ENCODE results near the gene NDUFV2. TPM values are rescaled to one million over a fixed set of nuclear protein-coding genes. Genes with fewer than 3 reads are reported as not detected.

NDUFV2 gene
- total RNA-seq, 1 experiment from 2014 or later: 272 TPM

DNA sequence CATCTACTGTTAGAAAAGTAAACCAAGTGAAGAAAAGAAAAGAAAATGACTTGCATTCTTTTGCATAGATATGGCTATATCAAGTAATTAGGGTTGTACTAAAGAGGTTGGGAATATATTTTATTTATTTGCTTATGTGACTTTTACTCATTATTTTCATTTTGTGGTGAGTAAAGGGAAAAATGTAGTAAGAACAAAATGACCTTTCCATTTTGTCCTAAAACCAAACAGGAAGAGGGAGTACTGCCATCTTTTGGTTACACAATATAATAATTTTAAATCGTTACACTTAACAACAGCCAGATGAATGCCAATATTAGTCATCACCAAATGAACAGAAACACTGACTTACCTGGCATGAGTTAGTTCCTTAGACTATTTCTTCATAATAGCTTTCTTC lies 47.3 kb upstream of the NDUFV2 start:
- 0 out of 2 replicates have a peak overlapping the region, but pooled peaks have one; percentile 18 for H2AFZ ChIP-seq (ENCODE audit: low read length)
- H3K27me3 ChIP-seq (ENCODE audit: low read length): no peaks in the 10 kb centered on the region
- no peaks in the 10 kb centered on the region for H3F3A ChIP-seq (ENCODE audit: low read length, unreplicated experiment)
- no peaks in the 10 kb centered on the region for H3K9me2 ChIP-seq (replicated peaks; ENCODE audit: low read length)
- no peak overlapping the region for H3K9ac ChIP-seq (ENCODE audit: low read length)
- peak overlapping the region; percentile 39 for H3K4me2 ChIP-seq (ENCODE audit: low read length)
- no peaks in the 10 kb centered on the region for H3K36me3 ChIP-seq (ENCODE audit: low read depth, low read length)
- no peaks in the 10 kb centered on the region for H3K9me3 ChIP-seq (ENCODE audit: low read length)
- ChIA-PET CTCF (interaction anchor here (0.5 to 1.0 kb wide), 4 partner anchors 34 to 397 kb away, joined by 3 to 5 read pairs (median 4); no protein-coding TSS in a partner anchor), POLR2A (ENCODE audit: unreplicated experiment) (no interaction called here)
- H3K4me1 ChIP-seq (ENCODE audit: insufficient read depth, low read length): peaks cover 16% of the 10 kb centered on the region
- H4K20me1 ChIP-seq (ENCODE audit: low read length): no peaks in the 10 kb centered on the region
- intact Hi-C loops (cut with micrococcal nuclease): loop anchor here (1.0 to 5.0 kb wide), 7 partner anchors 30 to 400 kb away; no protein-coding TSS in a partner anchor
- no peak for TF ChIP-seq EZH2 (IDR thresholded peaks at IDR 0.05; ENCODE audit: low read length, unreplicated experiment)
- TF ChIP-seq, protein P1, sequence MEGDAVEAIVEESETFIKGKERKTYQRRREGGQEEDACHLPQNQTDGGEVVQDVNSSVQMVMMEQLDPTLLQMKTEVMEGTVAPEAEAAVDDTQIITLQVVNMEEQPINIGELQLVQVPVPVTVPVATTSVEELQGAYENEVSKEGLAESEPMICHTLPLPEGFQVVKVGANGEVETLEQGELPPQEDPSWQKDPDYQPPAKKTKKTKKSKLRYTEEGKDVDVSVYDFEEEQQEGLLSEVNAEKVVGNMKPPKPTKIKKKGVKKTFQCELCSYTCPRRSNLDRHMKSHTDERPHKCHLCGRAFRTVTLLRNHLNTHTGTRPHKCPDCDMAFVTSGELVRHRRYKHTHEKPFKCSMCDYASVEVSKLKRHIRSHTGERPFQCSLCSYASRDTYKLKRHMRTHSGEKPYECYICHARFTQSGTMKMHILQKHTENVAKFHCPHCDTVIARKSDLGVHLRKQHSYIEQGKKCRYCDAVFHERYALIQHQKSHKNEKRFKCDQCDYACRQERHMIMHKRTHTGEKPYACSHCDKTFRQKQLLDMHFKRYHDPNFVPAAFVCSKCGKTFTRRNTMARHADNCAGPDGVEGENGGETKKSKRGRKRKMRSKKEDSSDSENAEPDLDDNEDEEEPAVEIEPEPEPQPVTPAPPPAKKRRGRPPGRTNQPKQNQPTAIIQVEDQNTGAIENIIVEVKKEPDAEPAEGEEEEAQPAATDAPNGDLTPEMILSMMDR (conservative IDR thresholded peaks at IDR 0.05; ENCODE audit: low read depth, low read length): peak; percentile 71
- TF ChIP-seq EZH2phosphoT487 (IDR thresholded peaks at IDR 0.05; ENCODE audit: borderline replicate concordance, low read length): no peak
- peak; percentile 90 for DNase-seq
- peak; percentile 96 for ATAC-seq
- H3K27ac ChIP-seq (ENCODE audit: low read length): peak overlapping the region; percentile 33
- H3K4me3 ChIP-seq (ENCODE audit: low read length): no peak overlapping the region
- no peaks in the 10 kb centered on the region for H3K79me2 ChIP-seq (ENCODE audit: low read length)
- BruUV-seq (replicated peaks): no TSS peak

DNA sequence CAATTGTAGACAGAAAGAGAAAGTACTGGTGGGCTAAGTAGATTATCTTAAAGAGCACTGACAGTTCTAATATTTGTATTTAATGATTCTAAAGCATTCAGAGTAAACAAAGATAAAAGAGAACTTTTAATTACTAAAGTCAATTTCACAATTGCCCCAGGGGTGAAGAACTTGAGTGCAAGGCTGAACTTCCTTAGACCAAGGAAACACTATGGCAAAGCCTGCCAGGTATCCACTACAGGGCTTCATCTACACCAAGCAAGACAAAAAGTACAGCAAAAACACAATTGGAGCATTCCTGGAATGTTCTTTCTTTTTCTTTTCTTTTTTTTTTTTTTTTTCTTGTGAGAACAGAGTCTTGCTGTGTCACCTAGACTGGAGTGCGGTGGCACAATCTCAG lies 46.9 kb upstream of the NDUFV2 start:
- CTCF ChIA-PET: interaction anchor here (0.5 to 1.0 kb wide), 4 partner anchors 33 to 397 kb away, joined by 3 to 5 read pairs (median 4); no protein-coding TSS in a partner anchor
- Histone ChIP-seq H3K9ac (ENCODE audit: low read length) (no peak overlapping the region), H2AFZ (ENCODE audit: low read length) (no peak overlapping the region), H3K79me2 (ENCODE audit: low read length) (no peaks in the 10 kb centered on the region), H3K4me1 (ENCODE audit: insufficient read depth, low read length) (peaks cover 16% of the 10 kb centered on the region), H3K9me2 (replicated peaks; ENCODE audit: low read length) (no peaks in the 10 kb centered on the region), H3K36me3 (ENCODE audit: low read depth, low read length) (no peaks in the 10 kb centered on the region), H3K4me2 (ENCODE audit: low read length) (peak overlapping the region; percentile 39), H3K27ac (ENCODE audit: low read length) (peak overlapping the region; percentile 19), H3K9me3 (ENCODE audit: low read length) (no peaks in the 10 kb centered on the region), H3F3A (ENCODE audit: low read length, unreplicated experiment) (no peaks in the 10 kb centered on the region), H3K4me3 (ENCODE audit: low read length) (no peak overlapping the region), H4K20me1 (ENCODE audit: low read length) (no peaks in the 10 kb centered on the region), H3K27me3 (ENCODE audit: low read length) (no peaks in the 10 kb centered on the region)
- intact Hi-C loops (cut with micrococcal nuclease): loop anchor here (1.0 to 5.0 kb wide), 7 partner anchors 31 to 401 kb away; no protein-coding TSS in a partner anchor
- ATAC-seq: peak; percentile 48
- POLR2A ChIA-PET (ENCODE audit: unreplicated experiment): no interaction called here
- no peak for DNase-seq
- TF ChIP-seq EZH2 (IDR thresholded peaks at IDR 0.05; ENCODE audit: low read length, unreplicated experiment) (no peak), EZH2phosphoT487 (IDR thresholded peaks at IDR 0.05; ENCODE audit: borderline replicate concordance, low read length) (no peak)
- TF ChIP-seq, protein P1 (conservative IDR thresholded peaks at IDR 0.05; ENCODE audit: low read depth, low read length): no peak
- no TSS peak for BruUV-seq (replicated peaks)

GRCh38 chr18:9057646-9058045 lies 44.9 kb upstream of the NDUFV2 start:
- H3K27ac ChIP-seq (ENCODE audit: low read length): no peak overlapping the region
- no peak overlapping the region for H2AFZ ChIP-seq (ENCODE audit: low read length)
- peaks cover 16% of the 10 kb centered on the region for H3K4me1 ChIP-seq (ENCODE audit: insufficient read depth, low read length)
- H3K27me3 ChIP-seq (ENCODE audit: low read length): no peaks in the 10 kb centered on the region
- no peaks in the 10 kb centered on the region for H3F3A ChIP-seq (ENCODE audit: low read length, unreplicated experiment)
- POLR2A ChIA-PET (ENCODE audit: unreplicated experiment): no interaction called here
- no peak overlapping the region for H3K4me3 ChIP-seq (ENCODE audit: low read length)
- no TSS peak for BruUV-seq (replicated peaks)
- H3K9ac ChIP-seq (ENCODE audit: low read length): no peak overlapping the region
- no peaks in the 10 kb centered on the region for H3K79me2 ChIP-seq (ENCODE audit: low read length)
- H3K4me2 ChIP-seq (ENCODE audit: low read length): no peak overlapping the region
- ATAC-seq (no peak), DNase-seq (no peak)
- CTCF ChIA-PET: no interaction called here
- no peaks in the 10 kb centered on the region for H3K9me3 ChIP-seq (ENCODE audit: low read length)
- no peaks in the 10 kb centered on the region for H3K9me2 ChIP-seq (replicated peaks; ENCODE audit: low read length)
- TF ChIP-seq EZH2phosphoT487 (IDR thresholded peaks at IDR 0.05; ENCODE audit: borderline replicate concordance, low read length) (no peak), EZH2 (IDR thresholded peaks at IDR 0.05; ENCODE audit: low read length, unreplicated experiment) (no peak)
- TF ChIP-seq, protein P1 (conservative IDR thresholded peaks at IDR 0.05; ENCODE audit: low read depth, low read length): no peak
- H3K36me3 ChIP-seq (ENCODE audit: low read depth, low read length): no peaks in the 10 kb centered on the region
- intact Hi-C loops (cut with micrococcal nuclease): loop anchor here (5.0 kb wide), 1 partner anchor 355 kb away; no protein-coding TSS in a partner anchor
- H4K20me1 ChIP-seq (ENCODE audit: low read length): no peaks in the 10 kb centered on the region
